ENCODE results near the gene HIPK2. TPM values are rescaled to one million over a fixed set of nuclear protein-coding genes. Genes with fewer than 3 reads are reported as not detected.

The HIPK2 gene
- total RNA-seq, 1 experiment from 2014 or later, result 64.3 TPM

GRCh38 chr7:139575338-139575680 is 202.5 kb downstream of the HIPK2 start:
- Mint-ChIP-seq H3K4me1 (ENCODE audit: insufficient read depth, unreplicated experiment) (no peaks in the 10 kb centered on the region), H3K27ac (ENCODE audit: low read depth, unreplicated experiment) (no peak overlapping the region)
- CTCF ChIA-PET, result no interaction called here

DNA sequence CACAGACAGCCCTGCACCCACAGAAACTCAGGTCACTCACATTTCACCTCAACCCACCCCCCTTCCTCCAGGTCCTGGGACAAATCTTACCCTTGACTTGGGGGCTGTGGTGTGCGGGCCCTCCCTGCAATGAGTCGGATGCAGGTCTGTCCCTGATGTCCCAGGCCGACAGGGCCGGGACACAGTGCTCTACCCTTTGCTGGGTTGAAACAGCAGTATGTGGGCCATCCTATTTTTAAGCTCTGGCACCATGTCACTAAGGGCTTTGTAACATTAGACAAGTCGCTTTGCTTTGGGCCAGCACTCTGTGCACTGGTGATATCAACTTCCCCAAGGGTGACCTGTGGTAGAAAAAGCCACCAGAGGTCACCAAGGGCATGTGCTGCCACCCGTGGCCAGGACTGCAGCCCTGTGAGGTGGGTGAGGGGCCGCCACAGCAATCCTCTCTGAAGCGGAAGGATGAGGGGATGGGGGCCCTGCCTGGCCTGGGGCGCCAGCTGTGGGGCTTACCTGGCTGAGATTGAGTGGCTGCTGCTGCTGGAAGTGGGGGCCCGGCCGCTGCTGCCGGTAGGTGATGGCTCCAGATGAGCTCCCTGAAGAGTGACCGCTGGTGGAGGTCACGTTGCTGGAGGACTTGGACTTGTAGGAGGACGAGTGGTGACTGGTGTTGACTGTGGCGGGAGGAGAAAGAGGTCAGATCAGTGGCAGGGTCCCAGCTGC is 203.0 kb downstream of the HIPK2 start:
- ChIA-PET POLR2A (interaction anchor here (0.6 kb wide), 1 partner anchor 373 kb away, joined by 5 read pairs; no protein-coding TSS in a partner anchor), CTCF (interaction anchor here (0.6 kb wide), 1 partner anchor 72 kb away, joined by 3 read pairs; no protein-coding TSS in a partner anchor)
- H3K27ac Mint-ChIP-seq (ENCODE audit: low read depth, unreplicated experiment), result no peak overlapping the region
- intact Hi-C loops (cut with micrococcal nuclease), result no loop called here
- peaks cover 73% of the 10 kb centered on the region for H3K36me3 Mint-ChIP-seq (ENCODE audit: insufficient read depth, unreplicated experiment)
- H3K9me3 Mint-ChIP-seq (ENCODE audit: unreplicated experiment), result no peaks in the 10 kb centered on the region
- no peaks in the 10 kb centered on the region for H3K27me3 Mint-ChIP-seq (ENCODE audit: insufficient read depth, unreplicated experiment)
- TF ChIP-seq CTCF (IDR thresholded peaks at IDR 0.05; ENCODE audit: unreplicated experiment), result no peak
- BruUV-seq (replicated peaks), result no TSS peak
- H3K4me1 Mint-ChIP-seq (ENCODE audit: insufficient read depth, unreplicated experiment), result no peaks in the 10 kb centered on the region
- no peak overlapping the region for H3K4me3 Mint-ChIP-seq (ENCODE audit: unreplicated experiment)
- no peak for DNase-seq (ENCODE audit: unreplicated experiment)

More at GRCh38 chr7:139575338-139575680, 202.5 kb downstream of the HIPK2 start:
- DNase-seq (ENCODE audit: unreplicated experiment), result no peak
- no peak for TF ChIP-seq CTCF (IDR thresholded peaks at IDR 0.05; ENCODE audit: unreplicated experiment)
- no TSS peak for BruUV-seq (replicated peaks)
- Mint-ChIP-seq H3K27me3 (ENCODE audit: insufficient read depth, unreplicated experiment) (no peaks in the 10 kb centered on the region), H3K4me3 (ENCODE audit: unreplicated experiment) (no peak overlapping the region), H3K9me3 (ENCODE audit: unreplicated experiment) (no peaks in the 10 kb centered on the region), H3K36me3 (ENCODE audit: insufficient read depth, unreplicated experiment) (peaks cover 75% of the 10 kb centered on the region)
- intact Hi-C loops (cut with micrococcal nuclease), result no loop called here
- POLR2A ChIA-PET, result interaction anchor here (0.6 kb wide), 1 partner anchor 372 kb away, joined by 5 read pairs; no protein-coding TSS in a partner anchor

GRCh38 chr7:139573871-139574270 is 203.9 kb downstream of the HIPK2 start:
- TF ChIP-seq CTCF (IDR thresholded peaks at IDR 0.05; ENCODE audit: unreplicated experiment), result no peak
- Mint-ChIP-seq H3K27me3 (ENCODE audit: insufficient read depth, unreplicated experiment) (no peaks in the 10 kb centered on the region), H3K27ac (ENCODE audit: low read depth, unreplicated experiment) (no peak overlapping the region), H3K9me3 (ENCODE audit: unreplicated experiment) (no peaks in the 10 kb centered on the region), H3K4me3 (ENCODE audit: unreplicated experiment) (no peak overlapping the region), H3K4me1 (ENCODE audit: insufficient read depth, unreplicated experiment) (no peaks in the 10 kb centered on the region), H3K36me3 (ENCODE audit: insufficient read depth, unreplicated experiment) (peaks cover 68% of the 10 kb centered on the region)
- ChIA-PET POLR2A (no interaction called here), CTCF (interaction anchor here (0.6 to 0.7 kb wide), 3 partner anchors 20 to 73 kb away, joined by 3 read pairs; no protein-coding TSS in a partner anchor)
- no TSS peak for BruUV-seq (replicated peaks)
- DNase-seq (ENCODE audit: unreplicated experiment), result no peak
- intact Hi-C loops (cut with micrococcal nuclease), result no loop called here

- Mint-ChIP-seq H3K36me3 (ENCODE audit: insufficient read depth, unreplicated experiment) (peaks cover 68% of the 10 kb centered on the region), H3K27ac (ENCODE audit: low read depth, unreplicated experiment) (no peak overlapping the region), H3K4me1 (ENCODE audit: insufficient read depth, unreplicated experiment) (no peaks in the 10 kb centered on the region), H3K9me3 (ENCODE audit: unreplicated experiment) (no peaks in the 10 kb centered on the region), H3K27me3 (ENCODE audit: insufficient read depth, unreplicated experiment) (no peaks in the 10 kb centered on the region), H3K4me3 (ENCODE audit: unreplicated experiment) (no peak overlapping the region)
- intact Hi-C loops (cut with micrococcal nuclease), result no loop called here
- ChIA-PET CTCF (interaction anchor here (0.6 kb wide), 1 partner anchor 70 kb away, joined by 3 read pairs; no protein-coding TSS in a partner anchor), POLR2A (no interaction called here)
- no peak for DNase-seq (ENCODE audit: unreplicated experiment)
- no TSS peak for BruUV-seq (replicated peaks)
- TF ChIP-seq CTCF (IDR thresholded peaks at IDR 0.05; ENCODE audit: unreplicated experiment), result no peak
Observed at GRCh38 chr7:139572704-139573385, 205.0 kb downstream of the HIPK2 start.
